CD4-positive, alpha-beta T cell (primary cell): ENCODE measurements around the gene PSME1. TPM values are rescaled to one million over a fixed set of nuclear protein-coding genes. Genes with fewer than 3 reads are reported as not detected.

Experiments
- ATAC-seq: fragments of 200-7000 bp; cut with Tn5 transposase; one replicate; pipeline ENCODE4 v1.10.0; 2022; ENCODE audit warnings: mild to moderate bottlenecking; ENCODE audit not compliant: poor library complexity
- CTCF ChIA-PET: fragments of 350-600 bp; sonication (Branson Sonifier 250); formaldehyde crosslinking; loops from one replicate; lab custom pipeline; 2021; ENCODE audit warnings: antibody characterized with exemption, inconsistent platforms; lab: Charles Lee
- POLR2A ChIA-PET: fragments of 350-600 bp; sonication (Branson Sonifier 250); formaldehyde crosslinking; loops from one replicate; lab custom pipeline; 2021; ENCODE audit warnings: antibody characterized with exemption, inconsistent platforms; lab: Charles Lee
- DNase-seq, 14 experiments: peaks; one replicate each; pipeline ENCODE4 v3.0.0-alpha.2; 2013 to 2020; ENCODE audit warnings: mixed read lengths in 2 of 14
- H3K27ac ChIP-seq, 2 donors: one replicate each; pipeline versions ENCODE4 v1.5.1 to v1.7.0; 2013; ENCODE audit warnings: low read length in 2 of 2, low read depth in 1 of 2, mild to moderate bottlenecking in 1 of 2
- H3K27me3 ChIP-seq, 2 experiments: 1 replicate in 1 of 2; 2 replicates in 1 of 2; pipeline versions ENCODE4 v1.6.1 to v1.7.0; 2013; ENCODE audit warnings: low read length in 2 of 2, control low read depth in 1 of 2, mild to moderate bottlenecking in 1 of 2, moderate library complexity in 1 of 2; ENCODE audit not compliant: insufficient read depth in 2 of 2, control insufficient read depth in 1 of 2
- H3K36me3 ChIP-seq: one replicate; pipeline ENCODE4 v1.6.1; 2013; ENCODE audit warnings: low read length, control low read depth; ENCODE audit not compliant: insufficient read depth
- H3K4me1 ChIP-seq: one replicate; pipeline ENCODE4 v1.6.1; 2013; ENCODE audit warnings: low read length, control low read depth; ENCODE audit not compliant: insufficient read depth
- H3K4me3 ChIP-seq: one replicate; pipeline ENCODE4 v1.5.1; 2013; ENCODE audit warnings: mild to moderate bottlenecking, low read length, moderate library complexity
- H3K9me3 ChIP-seq, 2 experiments: 1 replicate in 1 of 2; 2 replicates in 1 of 2; pipeline versions ENCODE4 v1.6.1 to v1.7.0; 2013; ENCODE audit warnings: low read length in 2 of 2, mild to moderate bottlenecking in 2 of 2, control low read depth in 1 of 2, moderate library complexity in 1 of 2; ENCODE audit not compliant: control insufficient read depth in 1 of 2, insufficient read depth in 1 of 2
- H3K27ac Mint-ChIP-seq: one replicate; pipeline ENCODE4 v1.8.0; 2020; ENCODE audit warnings: mixed read lengths
- H3K27me3 Mint-ChIP-seq: one replicate; pipeline ENCODE4 v1.8.0; 2021; ENCODE audit warnings: mixed read lengths
- H3K36me3 Mint-ChIP-seq: one replicate; pipeline ENCODE4 v1.8.0; 2021; ENCODE audit warnings: low read depth, mixed read lengths
- H3K4me1 Mint-ChIP-seq: one replicate; pipeline ENCODE4 v1.8.0; 2021; ENCODE audit warnings: low read depth, mixed read lengths
- H3K4me3 Mint-ChIP-seq: one replicate; pipeline ENCODE4 v1.8.0; 2020; ENCODE audit warnings: mild to moderate bottlenecking, mixed read lengths
- H3K9me3 Mint-ChIP-seq: one replicate; pipeline ENCODE4 v1.8.0; 2020; ENCODE audit warnings: mixed read lengths
- intact Hi-C, 2 experiments: fragments of 100-400 bp; cut with DNase I in 1 of 2; cut with micrococcal nuclease in 1 of 2; formaldehyde crosslinking; loops; one replicate each; pipeline versions ENCODE4 v1.15.1 to v1.9.0; 2023 to 2025; cut with DNase I, micrococcal nuclease
- total RNA-seq, 174 experiments: library from RNA in 2 of 174; stranded (reverse) in 2 of 174; gene quantifications; one replicate each; pipeline ENCODE4 v1.2.3 and lab custom pipeline; 2021 to 2026
- TF ChIP-seq, protein P1 (sequence below): fragments of 200-600 bp; IDR thresholded peaks from one replicate; pipeline ENCODE4 v1.8.0; 2022; ENCODE audit warnings: antibody characterized with exemption, mild to moderate bottlenecking

Gene PSME1
- total RNA-seq, 2 experiments from 2014 or later: 166 to 171 TPM

DNA sequence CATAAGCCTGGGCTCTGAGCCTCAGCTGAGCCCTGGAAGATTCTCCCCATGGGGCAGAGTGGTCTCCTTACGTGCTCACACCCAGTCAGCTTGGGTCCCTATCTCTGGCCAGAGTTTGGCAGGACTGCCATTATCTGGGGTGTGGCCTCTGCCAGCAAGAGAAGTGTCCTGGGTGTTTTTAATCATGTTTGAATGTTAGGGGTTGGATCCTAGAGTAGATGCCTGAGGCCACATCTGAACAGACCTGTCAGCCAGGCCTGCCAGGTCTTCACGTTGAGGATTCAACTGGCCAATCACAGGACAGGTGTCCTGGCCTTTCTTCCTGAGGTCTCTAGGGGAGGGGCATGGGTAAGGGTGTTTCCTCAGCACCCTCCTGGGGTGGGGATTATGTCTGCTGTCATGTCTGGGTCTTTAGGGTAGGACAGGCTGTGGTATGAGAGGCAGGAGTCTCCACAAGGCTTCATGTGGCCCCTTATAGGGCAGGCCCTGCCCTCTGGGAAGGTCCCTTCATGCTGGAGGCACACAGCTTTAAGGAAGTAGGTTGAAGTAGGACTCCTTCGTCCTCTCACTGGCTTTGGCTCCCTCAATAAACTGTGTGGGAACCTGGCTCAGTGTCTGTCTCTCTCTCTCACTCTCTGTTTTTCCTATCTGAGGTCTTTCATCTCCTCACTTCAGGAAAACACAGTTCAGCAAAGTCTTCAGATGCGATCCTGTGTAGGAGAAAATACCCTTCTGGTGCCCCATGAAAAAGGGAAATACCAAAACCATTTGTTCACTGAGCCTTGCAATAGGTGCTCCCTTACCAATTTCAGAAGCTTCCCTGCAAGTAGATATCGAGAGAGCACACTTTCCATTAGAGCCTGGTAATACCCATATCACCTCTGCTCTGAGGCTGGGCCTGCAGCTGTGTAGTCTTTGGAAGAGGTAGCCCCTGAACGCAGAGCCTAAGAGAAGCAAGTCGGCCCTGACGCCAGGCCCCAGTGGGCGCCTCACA lies 12.3 kb upstream of the PSME1 start:
- ChIA-PET CTCF (no interaction called here), POLR2A (interaction anchor here (1.1 to 6.2 kb wide), 3 partner anchors 9 to 37 kb away, joined by 4 to 33 read pairs (median 6); partner anchors contain the start of genes DCAF11, IRF9, NRL and PSME1)
- ATAC-seq: no peak
- no peak for DNase-seq
- intact Hi-C loops: no loop called here
- H3K36me3 ChIP-seq: peaks cover 53% of the 10 kb centered on the region
- H3K4me3 Mint-ChIP-seq: no peak overlapping the region
- H3K4me1 ChIP-seq: peaks cover 2% of the 10 kb centered on the region
- no peak overlapping the region for H3K27ac Mint-ChIP-seq
- no peaks in the 10 kb centered on the region for H3K27me3 ChIP-seq
- H3K27me3 Mint-ChIP-seq: no peaks in the 10 kb centered on the region
- no peak overlapping the region for H3K4me3 ChIP-seq
- peaks cover 62% of the 10 kb centered on the region for H3K36me3 Mint-ChIP-seq
- H3K9me3 ChIP-seq: no peaks in the 10 kb centered on the region
- TF ChIP-seq, protein P1, sequence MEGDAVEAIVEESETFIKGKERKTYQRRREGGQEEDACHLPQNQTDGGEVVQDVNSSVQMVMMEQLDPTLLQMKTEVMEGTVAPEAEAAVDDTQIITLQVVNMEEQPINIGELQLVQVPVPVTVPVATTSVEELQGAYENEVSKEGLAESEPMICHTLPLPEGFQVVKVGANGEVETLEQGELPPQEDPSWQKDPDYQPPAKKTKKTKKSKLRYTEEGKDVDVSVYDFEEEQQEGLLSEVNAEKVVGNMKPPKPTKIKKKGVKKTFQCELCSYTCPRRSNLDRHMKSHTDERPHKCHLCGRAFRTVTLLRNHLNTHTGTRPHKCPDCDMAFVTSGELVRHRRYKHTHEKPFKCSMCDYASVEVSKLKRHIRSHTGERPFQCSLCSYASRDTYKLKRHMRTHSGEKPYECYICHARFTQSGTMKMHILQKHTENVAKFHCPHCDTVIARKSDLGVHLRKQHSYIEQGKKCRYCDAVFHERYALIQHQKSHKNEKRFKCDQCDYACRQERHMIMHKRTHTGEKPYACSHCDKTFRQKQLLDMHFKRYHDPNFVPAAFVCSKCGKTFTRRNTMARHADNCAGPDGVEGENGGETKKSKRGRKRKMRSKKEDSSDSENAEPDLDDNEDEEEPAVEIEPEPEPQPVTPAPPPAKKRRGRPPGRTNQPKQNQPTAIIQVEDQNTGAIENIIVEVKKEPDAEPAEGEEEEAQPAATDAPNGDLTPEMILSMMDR: no peak
- H3K9me3 Mint-ChIP-seq: no peaks in the 10 kb centered on the region
- H3K27ac ChIP-seq: no peak overlapping the region
- H3K4me1 Mint-ChIP-seq: peaks cover 6% of the 10 kb centered on the region

DNA sequence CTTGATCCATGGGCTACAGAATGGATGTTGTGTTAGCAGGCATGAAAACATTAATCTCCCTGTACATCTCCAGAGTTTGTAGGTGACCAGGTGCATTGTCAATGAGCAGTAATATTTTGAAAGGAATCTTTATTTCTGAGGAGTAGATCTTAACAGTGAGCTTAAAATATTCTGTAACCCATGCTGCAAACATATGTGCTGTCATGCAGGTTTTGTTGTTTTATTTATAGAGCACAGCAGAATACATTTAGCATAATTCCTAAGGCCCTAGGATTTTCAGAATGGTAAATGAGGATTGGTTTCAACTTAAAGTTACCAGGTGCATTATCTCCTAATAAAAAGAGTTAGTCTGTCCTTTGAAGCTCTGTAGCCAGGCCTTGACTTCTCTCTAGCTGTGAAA lies 9.1 kb upstream of the PSME1 start:
- DNase-seq (no peak), ATAC-seq (no peak)
- Mint-ChIP-seq H3K9me3 (no peaks in the 10 kb centered on the region), H3K27me3 (no peaks in the 10 kb centered on the region), H3K27ac (no peak overlapping the region), H3K4me3 (no peak overlapping the region), H3K36me3 (peaks cover 33% of the 10 kb centered on the region), H3K4me1 (peaks cover 8% of the 10 kb centered on the region)
- no peaks in the 10 kb centered on the region for H3K27me3 ChIP-seq
- TF ChIP-seq, protein P1: no peak
- H3K36me3 ChIP-seq: peaks cover 23% of the 10 kb centered on the region
- peaks cover 6% of the 10 kb centered on the region for H3K4me1 ChIP-seq
- intact Hi-C loops: no loop called here
- ChIA-PET POLR2A (interaction anchor here (1.8 to 6.2 kb wide), 3 partner anchors 9 to 18 kb away, joined by 6 to 33 read pairs (median 6); partner anchors contain the start of genes DCAF11, NRL and PSME1), CTCF (interaction anchor here (2.8 kb wide), 1 partner anchor 18 kb away, joined by 11 read pairs; no protein-coding TSS in a partner anchor)
- no peak overlapping the region for H3K4me3 ChIP-seq
- H3K9me3 ChIP-seq: no peaks in the 10 kb centered on the region
- no peak overlapping the region for H3K27ac ChIP-seq

DNA sequence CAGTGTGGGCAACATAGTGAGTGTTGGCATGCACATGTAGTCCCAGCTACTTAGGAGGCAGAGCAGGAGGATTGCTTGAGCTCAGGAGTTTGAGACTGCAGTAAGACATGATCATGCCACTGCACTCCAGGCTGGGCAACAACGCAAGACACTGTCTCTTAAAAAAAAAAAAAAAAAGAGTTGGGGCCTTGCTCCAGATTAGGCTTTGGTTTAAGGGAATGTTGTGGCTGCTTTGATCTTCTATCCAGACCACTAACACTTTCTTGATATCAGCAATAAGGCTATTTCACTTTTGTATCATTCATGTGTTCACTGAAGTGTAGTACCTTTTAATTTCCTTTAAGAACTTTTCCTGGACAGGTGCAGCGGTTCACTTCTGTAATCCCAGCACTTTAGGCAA lies 8.3 kb upstream of the PSME1 start:
- TF ChIP-seq, protein P1: no peak
- intact Hi-C loops: no loop called here
- peaks cover 26% of the 10 kb centered on the region for H3K36me3 Mint-ChIP-seq
- Histone ChIP-seq H3K27ac (no peak overlapping the region), H3K9me3 (no peaks in the 10 kb centered on the region), H3K36me3 (peaks cover 18% of the 10 kb centered on the region), H3K4me1 (peaks cover 13% of the 10 kb centered on the region), H3K27me3 (no peaks in the 10 kb centered on the region), H3K4me3 (no peak overlapping the region)
- ChIA-PET CTCF (interaction anchor here (2.8 kb wide), 1 partner anchor 19 kb away, joined by 11 read pairs; no protein-coding TSS in a partner anchor), POLR2A (interaction anchor here (1.8 to 6.2 kb wide), 3 partner anchors 8 to 19 kb away, joined by 6 to 33 read pairs (median 6); partner anchors contain the start of genes DCAF11, NRL and PSME1)
- no peak for DNase-seq
- no peak for ATAC-seq
- H3K27me3 Mint-ChIP-seq: no peaks in the 10 kb centered on the region
- H3K4me3 Mint-ChIP-seq: no peak overlapping the region
- H3K27ac Mint-ChIP-seq: no peak overlapping the region
- no peaks in the 10 kb centered on the region for H3K9me3 Mint-ChIP-seq
- H3K4me1 Mint-ChIP-seq: peaks cover 16% of the 10 kb centered on the region
